ENCODE measurements around the gene SLIT3. TPM values are rescaled to one million over a fixed set of nuclear protein-coding genes. Genes with fewer than 3 reads are reported as not detected.

SLIT3 gene
- polyA plus RNA-seq, 1 of the 3 experiments (the other 2 are of a cell fraction), result 119 TPM

DNA sequence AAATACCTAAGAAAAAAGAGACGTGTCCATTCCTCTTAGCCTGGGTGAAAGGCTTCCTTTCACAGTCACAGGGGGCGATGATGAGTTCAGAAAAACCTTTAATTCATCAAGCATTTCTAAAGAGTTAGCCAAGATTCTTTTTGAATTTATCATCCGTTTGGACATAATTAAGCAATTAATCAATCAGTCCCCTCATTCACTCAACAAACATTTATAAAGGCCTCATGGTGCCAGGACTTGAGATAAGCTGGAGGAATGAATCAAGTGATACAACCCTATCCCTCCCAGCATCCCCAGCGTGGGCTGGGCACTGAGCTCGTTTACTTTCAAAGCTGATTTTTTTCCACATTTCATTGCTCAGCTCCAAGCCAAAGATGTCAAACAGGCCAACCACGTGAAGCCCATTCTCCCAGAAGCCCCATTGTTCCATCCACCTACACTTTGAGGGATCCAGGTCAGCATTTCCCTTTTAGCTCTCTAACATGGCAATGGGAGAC is 140.5 kb downstream of the SLIT3 start (continued):
- TF ChIP-seq RAD21 (IDR thresholded peaks at IDR 0.05; ENCODE audit: low read length), result no peak
- TF ChIP-seq GABPA (IDR thresholded peaks at IDR 0.05; ENCODE audit: low read depth), result no peak
- no peak for TF ChIP-seq EZH2phosphoT487 (IDR thresholded peaks at IDR 0.05; ENCODE audit: borderline replicate concordance, low read depth)
- TF ChIP-seq, protein P1, sequence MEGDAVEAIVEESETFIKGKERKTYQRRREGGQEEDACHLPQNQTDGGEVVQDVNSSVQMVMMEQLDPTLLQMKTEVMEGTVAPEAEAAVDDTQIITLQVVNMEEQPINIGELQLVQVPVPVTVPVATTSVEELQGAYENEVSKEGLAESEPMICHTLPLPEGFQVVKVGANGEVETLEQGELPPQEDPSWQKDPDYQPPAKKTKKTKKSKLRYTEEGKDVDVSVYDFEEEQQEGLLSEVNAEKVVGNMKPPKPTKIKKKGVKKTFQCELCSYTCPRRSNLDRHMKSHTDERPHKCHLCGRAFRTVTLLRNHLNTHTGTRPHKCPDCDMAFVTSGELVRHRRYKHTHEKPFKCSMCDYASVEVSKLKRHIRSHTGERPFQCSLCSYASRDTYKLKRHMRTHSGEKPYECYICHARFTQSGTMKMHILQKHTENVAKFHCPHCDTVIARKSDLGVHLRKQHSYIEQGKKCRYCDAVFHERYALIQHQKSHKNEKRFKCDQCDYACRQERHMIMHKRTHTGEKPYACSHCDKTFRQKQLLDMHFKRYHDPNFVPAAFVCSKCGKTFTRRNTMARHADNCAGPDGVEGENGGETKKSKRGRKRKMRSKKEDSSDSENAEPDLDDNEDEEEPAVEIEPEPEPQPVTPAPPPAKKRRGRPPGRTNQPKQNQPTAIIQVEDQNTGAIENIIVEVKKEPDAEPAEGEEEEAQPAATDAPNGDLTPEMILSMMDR (IDR thresholded peaks at IDR 0.05), result peak; percentile 61
- TF ChIP-seq NFIC (IDR thresholded peaks at IDR 0.05; ENCODE audit: borderline replicate concordance), result peak; percentile 52; the same call in 1 of the 2 replicates
- TF ChIP-seq TEAD4 (IDR thresholded peaks at IDR 0.05; ENCODE audit: borderline replicate concordance, insufficient read depth), result 0 out of 2 replicates have a peak, but pooled peaks have one; percentile 26

DNA sequence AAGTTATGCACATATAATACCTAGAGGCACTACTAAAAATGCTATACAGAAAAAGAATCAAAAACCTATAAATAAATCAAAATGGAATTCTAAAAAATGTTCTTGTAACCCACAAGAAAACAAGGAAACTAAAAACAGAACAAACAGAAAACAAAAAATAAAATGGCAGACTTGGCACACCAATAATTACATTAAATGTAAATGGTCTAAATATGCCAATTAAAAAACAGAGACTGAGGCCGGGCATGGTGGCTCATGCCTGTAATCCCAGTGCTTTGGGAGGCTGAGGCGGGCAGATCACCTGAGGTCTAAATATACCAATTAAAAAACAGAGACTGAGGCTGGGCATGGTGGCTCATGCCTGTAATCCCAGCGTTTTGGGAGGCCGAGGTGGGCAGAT is 142.2 kb downstream of the SLIT3 start:
- peaks cover 27% of the 10 kb centered on the region for H3K79me2 ChIP-seq (ENCODE audit: insufficient read depth)
- no peaks in the 10 kb centered on the region for H3K9me2 ChIP-seq
- POLR2A ChIA-PET, result no interaction called here
- 90% methylated on average over 4 of the region's 4 CpGs for WGBS (ENCODE audit: low lambda C conversion rate)
- TF ChIP-seq GABPA (IDR thresholded peaks at IDR 0.05; ENCODE audit: low read depth) (no peak), FOSL2 (IDR thresholded peaks at IDR 0.05; ENCODE audit: borderline replicate concordance, low read depth) (no peak), SIN3A (IDR thresholded peaks at IDR 0.05; ENCODE audit: borderline replicate concordance, low read depth, low read length) (no peak), GATA2 (CRISPR knock-in tag; IDR thresholded peaks at IDR 0.05) (no peak), JUND (IDR thresholded peaks at IDR 0.05) (no peak), RXRA (IDR thresholded peaks at IDR 0.05; ENCODE audit: borderline replicate concordance, low read depth) (no peak)
- TF ChIP-seq, protein P2, sequence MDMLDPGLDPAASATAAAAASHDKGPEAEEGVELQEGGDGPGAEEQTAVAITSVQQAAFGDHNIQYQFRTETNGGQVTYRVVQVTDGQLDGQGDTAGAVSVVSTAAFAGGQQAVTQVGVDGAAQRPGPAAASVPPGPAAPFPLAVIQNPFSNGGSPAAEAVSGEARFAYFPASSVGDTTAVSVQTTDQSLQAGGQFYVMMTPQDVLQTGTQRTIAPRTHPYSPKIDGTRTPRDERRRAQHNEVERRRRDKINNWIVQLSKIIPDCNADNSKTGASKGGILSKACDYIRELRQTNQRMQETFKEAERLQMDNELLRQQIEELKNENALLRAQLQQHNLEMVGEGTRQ (IDR thresholded peaks at IDR 0.05; ENCODE audit: borderline replicate concordance, low read depth, low read length), result no peak
- TF ChIP-seq, protein P3, sequence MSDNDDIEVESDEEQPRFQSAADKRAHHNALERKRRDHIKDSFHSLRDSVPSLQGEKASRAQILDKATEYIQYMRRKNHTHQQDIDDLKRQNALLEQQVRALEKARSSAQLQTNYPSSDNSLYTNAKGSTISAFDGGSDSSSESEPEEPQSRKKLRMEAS (IDR thresholded peaks at IDR 0.05; ENCODE audit: low read depth), result no peak
- peaks cover 2 to 17% of the 10 kb centered on the region in 2 experiments for H3K36me3 ChIP-seq (replicated peaks in 1 of 2; ENCODE audit: control insufficient read depth in 1 of 2, insufficient read depth in 2 of 2, low read length in 1 of 2)
- DNase-seq, result no peak
- H3K9ac ChIP-seq, result no peak overlapping the region
- peaks cover 24 to 36% of the 10 kb centered on the region in 2 experiments for H3K4me1 ChIP-seq (ENCODE audit: control insufficient read depth in 1 of 2, insufficient read depth in 2 of 2, low read depth in 1 of 2, low read length in 1 of 2)
- peaks cover 39% of the 10 kb centered on the region for H3F3A ChIP-seq (replicated peaks; ENCODE audit: insufficient read depth)
- H3K27ac ChIP-seq (ENCODE audit: low read depth in 2 of 2, low read length in 1 of 2), result no peak overlapping the region
- no peaks in the 10 kb centered on the region for H3K27me3 ChIP-seq (ENCODE audit: insufficient read depth)
- H3K4me3 ChIP-seq (ENCODE audit: low read depth in 2 of 2, low read length in 1 of 2), result no peak overlapping the region
- H4K20me1 ChIP-seq (ENCODE audit: insufficient read depth), result no peaks in the 10 kb centered on the region
- no peak overlapping the region for H3K4me2 ChIP-seq
- H2AFZ ChIP-seq (ENCODE audit: low read depth), result no peak overlapping the region
- H3K9me3 ChIP-seq, result peaks cover 13% of the 10 kb centered on the region; the same call in 1 of the 2 replicates
- CTCF ChIA-PET, result no interaction called here

All from SK-N-SH (cell line).